GM18507 (cell line): ENCODE results near the gene WWOX.

Experiments used
- DNase-seq: peaks from one replicate; pipeline ENCODE4 v3.0.0; 2011; ENCODE audit warnings: low read depth; ENCODE audit not compliant: insufficient read length; ENCODE audit errors: extremely low spot score
- FAIRE-seq: peaks from 2 replicates; lab custom pipeline; 2011; peaks lifted over from hg19 to GRCh38; lab: Jason Lieb, UNC

Gene WWOX

GRCh38 chr16:78773291-78773702 is 673.8 kb downstream of the WWOX start:
- no peak for FAIRE-seq

GRCh38 chr16:78773706-78774105 is 674.3 kb downstream of the WWOX start:
- DNase-seq (no peak), FAIRE-seq (no peak)

More at GRCh38 chr16:78773291-78773702, 673.8 kb downstream of the WWOX start:
- no peak for DNase-seq

- FAIRE-seq (no peak), DNase-seq (no peak)
These were observed 675.7 kb downstream of the WWOX start for GRCh38 chr16:78775161-78775561.

GRCh38 chr16:78778101-78779004 is 678.9 kb downstream of the WWOX start:
- no peak for DNase-seq
- FAIRE-seq, result peak; percentile 47

- FAIRE-seq (no peak), DNase-seq (no peak)
These were observed 681.4 kb downstream of the WWOX start for GRCh38 chr16:78780808-78781207.

- FAIRE-seq (no peak), DNase-seq (no peak)
These were observed 683.1 kb downstream of the WWOX start for GRCh38 chr16:78782572-78782971.

- FAIRE-seq (no peak), DNase-seq (no peak)
These were observed 684.2 kb downstream of the WWOX start for GRCh38 chr16:78783570-78784079.

GRCh38 chr16:78784771-78785170 is 685.3 kb downstream of the WWOX start:
- DNase-seq (no peak), FAIRE-seq (no peak)

GRCh38 chr16:78785218-78785617 is 685.8 kb downstream of the WWOX start:
- DNase-seq (no peak), FAIRE-seq (no peak)

GRCh38 chr16:78786635-78787034 is 687.2 kb downstream of the WWOX start:
- FAIRE-seq (no peak), DNase-seq (no peak)

GRCh38 chr16:78788276-78788675 is 688.8 kb downstream of the WWOX start:
- DNase-seq, result no peak
- no peak for FAIRE-seq

- FAIRE-seq, result no peak
- no peak for DNase-seq
These were observed 689.2 kb downstream of the WWOX start for GRCh38 chr16:78788696-78789095.

GRCh38 chr16:78789561-78789960 is 690.1 kb downstream of the WWOX start:
- DNase-seq (no peak), FAIRE-seq (no peak)

GRCh38 chr16:78791011-78791410 is 691.6 kb downstream of the WWOX start:
- FAIRE-seq, result no peak
- no peak for DNase-seq

- DNase-seq, result no peak
- FAIRE-seq, result no peak
These were observed 692.5 kb downstream of the WWOX start for GRCh38 chr16:78791926-78792325.

- no peak for FAIRE-seq
These were observed 693.5 kb downstream of the WWOX start for GRCh38 chr16:78792952-78793351.

GRCh38 chr16:78794581-78795250 is 695.3 kb downstream of the WWOX start:
- DNase-seq (no peak), FAIRE-seq (no peak)

More at GRCh38 chr16:78792952-78793351, 693.5 kb downstream of the WWOX start:
- no peak for DNase-seq

GRCh38 chr16:78795433-78795832 is 696.0 kb downstream of the WWOX start:
- FAIRE-seq, result no peak
- DNase-seq, result no peak

GRCh38 chr16:78796221-78796866 is 696.9 kb downstream of the WWOX start:
- FAIRE-seq (no peak), DNase-seq (peak; percentile 17)

GRCh38 chr16:78799429-78799828 is 700.0 kb downstream of the WWOX start:
- DNase-seq, result no peak
- FAIRE-seq, result no peak
